Erythroblast (primary cell): ENCODE results near the gene CLDN24.

ENCODE experiments used
- GATA1 ChIP-seq: IDR thresholded peaks from 2 replicates; pipeline ENCODE4 v1.6.1; 2011; ENCODE audit warnings: low read depth, mild to moderate bottlenecking, control low read depth, low read length, moderate library complexity
- POLR2A ChIP-seq: IDR thresholded peaks from 2 replicates; pipeline ENCODE4 v1.6.1; 2011; ENCODE audit warnings: mild to moderate bottlenecking, low read length

DNA sequence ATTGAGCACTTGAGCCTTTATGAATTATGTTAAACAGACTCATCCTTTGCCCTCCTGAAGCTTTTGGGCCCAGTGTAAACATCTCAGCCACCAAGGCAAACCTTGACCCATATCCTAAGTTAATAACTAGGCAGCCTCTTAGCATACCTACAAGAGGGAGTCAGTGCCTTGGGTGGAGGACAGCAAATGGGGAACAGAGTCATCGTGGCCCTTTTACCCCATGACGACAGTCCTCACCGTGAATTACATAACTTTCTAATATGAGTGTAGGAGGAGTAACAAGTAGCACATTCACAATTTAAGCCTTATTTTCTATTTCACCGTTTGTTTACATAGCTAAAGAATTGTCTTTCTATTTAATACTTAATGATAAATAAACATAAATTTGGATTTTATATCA lies 18.9 kb downstream of the CLDN24 start:
- no peak for TF ChIP-seq POLR2A
- no peak for TF ChIP-seq GATA1
